Hepatocyte (in vitro differentiated cells): ENCODE measurements around the gene TNFAIP8L2. TPM values are rescaled to one million over a fixed set of nuclear protein-coding genes. Genes with fewer than 3 reads are reported as not detected.

ENCODE experiments used
- DNase-seq: peaks from one replicate; pipeline ENCODE4 v3.0.0-alpha.2; 2016; ENCODE audit warnings: low spot score
- H2AFZ ChIP-seq: fragments of 200-600 bp; sonication (generic); 2 replicates; pipeline ENCODE4 v1.6.0; 2016; ENCODE audit warnings: antibody characterized with exemption, mild to moderate bottlenecking
- H3K27ac ChIP-seq: fragments of 200-600 bp; sonication (generic); 2 replicates; pipeline ENCODE4 v1.5.1; 2016; ENCODE audit warnings: mild to moderate bottlenecking
- H3K27me3 ChIP-seq: fragments of 200-600 bp; sonication (generic); 2 replicates; pipeline ENCODE4 v1.6.1; 2016
- H3K36me3 ChIP-seq: fragments of 200-600 bp; sonication (generic); replicated peaks from 2 replicates; pipeline ENCODE4 v1.5.1; 2016; ENCODE audit warnings: low read depth; ENCODE audit not compliant: insufficient read depth
- H3K4me1 ChIP-seq: fragments of 200-600 bp; sonication (generic); 2 replicates; pipeline ENCODE4 v1.5.1; 2016; ENCODE audit warnings: mild to moderate bottlenecking, moderate library complexity; ENCODE audit not compliant: insufficient read depth
- H3K4me2 ChIP-seq: fragments of 200-600 bp; sonication (generic); 2 replicates; pipeline ENCODE4 v1.6.0; 2016
- H3K4me3 ChIP-seq: fragments of 200-600 bp; sonication (generic); 2 replicates; pipeline ENCODE4 v1.5.1; 2016; ENCODE audit warnings: mild to moderate bottlenecking
- H3K79me2 ChIP-seq: fragments of 200-600 bp; sonication (generic); 2 replicates; pipeline ENCODE4 v1.6.0; 2017; ENCODE audit warnings: mild to moderate bottlenecking
- H3K9me2 ChIP-seq: fragments of 200-600 bp; sonication (generic); replicated peaks from 2 replicates; pipeline ENCODE4 v1.6.0; 2017; ENCODE audit warnings: mild to moderate bottlenecking; ENCODE audit not compliant: insufficient read depth
- H3K9me3 ChIP-seq: fragments of 200-600 bp; sonication (generic); 2 replicates; pipeline ENCODE4 v1.5.1; 2016; ENCODE audit warnings: low read depth, mild to moderate bottlenecking
- H4K20me1 ChIP-seq: fragments of 200-600 bp; sonication (generic); 2 replicates; pipeline ENCODE4 v1.6.0; 2016; ENCODE audit warnings: mild to moderate bottlenecking; ENCODE audit not compliant: insufficient read depth, poor library complexity, severe bottlenecking
- EZH2 ChIP-seq: fragments of 200-600 bp; sonication (generic); IDR thresholded peaks from 2 replicates; pipeline ENCODE4 v1.6.1; 2016; ENCODE audit warnings: antibody characterized with exemption, mild to moderate bottlenecking, borderline replicate concordance
- EZH2phosphoT487 ChIP-seq: fragments of 200-600 bp; sonication (generic); IDR thresholded peaks from one replicate; pipeline ENCODE4 v1.6.1; 2018; ENCODE audit warnings: antibody characterized with exemption, mild to moderate bottlenecking, low read depth, moderate library complexity; ENCODE audit not compliant: unreplicated experiment, severe bottlenecking
- WGBS: methylation state at CpG from one replicate; pipeline ENCODE4 v1.1.6; 2016; ENCODE audit warnings: low lambda C conversion rate; ENCODE audit errors: missing lambda C conversion rate; 5-methylcytosine and 5-hydroxymethylcytosine counted together
- polyA plus RNA-seq: library from polyadenylated mRNA; unstranded; fragments of >200 nt; fragmentation: Nextera tagmentation; extraction: Ambion mirVana; gene quantifications from 2 replicates; pipeline ENCODE4 v1.2.1, GENCODE V29; 2016
- total RNA-seq: library from RNA; depleted of rRNA; stranded (reverse); fragments of >200 nt; gene quantifications from 2 replicates; pipeline ENCODE4 v1.2.3, GENCODE V29; 2014
- TF ChIP-seq, protein P1 (sequence below): fragments of 200-600 bp; sonication (generic); IDR thresholded peaks from 2 replicates; pipeline ENCODE4 v1.5.1; 2016; ENCODE audit warnings: antibody characterized with exemption, mild to moderate bottlenecking; ENCODE audit not compliant: poor library complexity

The TNFAIP8L2 gene
- total and polyA plus RNA-seq, 2 experiments from 2014 or later: 0.70 TPM; not detected in 1

GRCh38 chr1:151175041-151175741 is 18.7 kb downstream of the TNFAIP8L2 start:
- no peaks in the 10 kb centered on the region for H3K79me2 ChIP-seq
- H2AFZ ChIP-seq: no peak overlapping the region
- TF ChIP-seq, protein P1, sequence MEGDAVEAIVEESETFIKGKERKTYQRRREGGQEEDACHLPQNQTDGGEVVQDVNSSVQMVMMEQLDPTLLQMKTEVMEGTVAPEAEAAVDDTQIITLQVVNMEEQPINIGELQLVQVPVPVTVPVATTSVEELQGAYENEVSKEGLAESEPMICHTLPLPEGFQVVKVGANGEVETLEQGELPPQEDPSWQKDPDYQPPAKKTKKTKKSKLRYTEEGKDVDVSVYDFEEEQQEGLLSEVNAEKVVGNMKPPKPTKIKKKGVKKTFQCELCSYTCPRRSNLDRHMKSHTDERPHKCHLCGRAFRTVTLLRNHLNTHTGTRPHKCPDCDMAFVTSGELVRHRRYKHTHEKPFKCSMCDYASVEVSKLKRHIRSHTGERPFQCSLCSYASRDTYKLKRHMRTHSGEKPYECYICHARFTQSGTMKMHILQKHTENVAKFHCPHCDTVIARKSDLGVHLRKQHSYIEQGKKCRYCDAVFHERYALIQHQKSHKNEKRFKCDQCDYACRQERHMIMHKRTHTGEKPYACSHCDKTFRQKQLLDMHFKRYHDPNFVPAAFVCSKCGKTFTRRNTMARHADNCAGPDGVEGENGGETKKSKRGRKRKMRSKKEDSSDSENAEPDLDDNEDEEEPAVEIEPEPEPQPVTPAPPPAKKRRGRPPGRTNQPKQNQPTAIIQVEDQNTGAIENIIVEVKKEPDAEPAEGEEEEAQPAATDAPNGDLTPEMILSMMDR: no peak
- TF ChIP-seq EZH2: no peak
- TF ChIP-seq EZH2phosphoT487: no peak
- DNase-seq: no peak
- H3K4me1 ChIP-seq: no peaks in the 10 kb centered on the region
- no peaks in the 10 kb centered on the region for H3K27me3 ChIP-seq
- WGBS: 88% methylated on average over 6 of the region's 6 CpGs
- no peak overlapping the region for H3K27ac ChIP-seq
- H4K20me1 ChIP-seq: no peaks in the 10 kb centered on the region
- no peaks in the 10 kb centered on the region for H3K9me3 ChIP-seq
- H3K4me2 ChIP-seq: no peak overlapping the region
- H3K36me3 ChIP-seq: no peaks in the 10 kb centered on the region
- H3K4me3 ChIP-seq: no peak overlapping the region
- no peaks in the 10 kb centered on the region for H3K9me2 ChIP-seq

DNA sequence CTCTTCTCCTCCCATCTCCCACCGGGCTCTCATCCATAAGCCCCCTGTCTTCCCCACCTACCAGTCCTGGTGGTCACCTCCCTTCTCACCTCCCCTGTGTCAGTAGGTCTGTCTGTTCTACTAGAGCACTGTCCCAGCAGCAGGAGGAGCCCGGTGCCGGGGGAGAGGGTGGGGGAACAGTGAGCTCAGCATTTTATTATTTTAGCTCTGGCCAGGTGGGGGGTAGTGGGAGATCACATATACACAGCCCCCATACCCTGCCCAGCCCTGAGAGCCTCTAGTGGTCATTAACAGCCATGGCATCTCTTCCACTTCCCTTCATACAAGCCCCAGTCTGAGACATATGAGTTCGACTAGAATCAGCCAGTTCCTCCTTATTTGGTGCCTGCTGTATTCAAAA is 19.4 kb downstream of the TNFAIP8L2 start, which contains the start of gene TMOD4:
Gene TMOD4 (minus strand): TSS at position 119 of the 400 bp plus-strand sequence. CDS start 1,106 bp downstream, outside the sequence.
- no peaks in the 10 kb centered on the region for H3K79me2 ChIP-seq
- no peak within 1 kb of the TSS for H3K27ac ChIP-seq
- no peaks in the 10 kb centered on the region for H3K9me2 ChIP-seq
- H3K27me3 ChIP-seq: no peaks in the 10 kb centered on the region
- peak; percentile 30 for DNase-seq
- no peaks in the 10 kb centered on the region for H3K36me3 ChIP-seq
- H3K4me3 ChIP-seq: no peak within 1 kb of the TSS
- TF ChIP-seq, protein P1: peak; percentile 27
- TF ChIP-seq EZH2phosphoT487: no peak
- H3K4me2 ChIP-seq: no peak within 1 kb of the TSS
- WGBS: 77% methylated on average over 4 of the region's 4 CpGs
- no peaks in the 10 kb centered on the region for H3K4me1 ChIP-seq
- H4K20me1 ChIP-seq: no peaks in the 10 kb centered on the region
- H3K9me3 ChIP-seq: no peaks in the 10 kb centered on the region
- H2AFZ ChIP-seq: no peak within 1 kb of the TSS

- TF ChIP-seq EZH2phosphoT487 (no peak), EZH2 (no peak)
- TF ChIP-seq, protein P1: no peak
- no peak for DNase-seq
- H2AFZ ChIP-seq: no peak overlapping the region
- no peaks in the 10 kb centered on the region for H3K9me3 ChIP-seq
- H3K27me3 ChIP-seq: no peaks in the 10 kb centered on the region
- H3K4me3 ChIP-seq: no peak overlapping the region
- H3K4me1 ChIP-seq: no peaks in the 10 kb centered on the region
- no peaks in the 10 kb centered on the region for H3K9me2 ChIP-seq
- no peaks in the 10 kb centered on the region for H4K20me1 ChIP-seq
- 95% methylated on average over 16 of the region's 17 CpGs for WGBS
- H3K27ac ChIP-seq: no peak overlapping the region
- no peaks in the 10 kb centered on the region for H3K79me2 ChIP-seq
- H3K4me2 ChIP-seq: no peak overlapping the region
- no peaks in the 10 kb centered on the region for H3K36me3 ChIP-seq
These were observed 20.1 kb downstream of the TNFAIP8L2 start for GRCh38 chr1:151176514-151177045.
